Astrocyte (in vitro differentiated cells and primary cell): ENCODE results near the gene ANO5.

ENCODE experiments used
- CTCF ChIP-seq: IDR thresholded peaks from 2 replicates; pipeline ENCODE4 v1.5.1; 2011; ENCODE audit warnings: low read depth, mild to moderate bottlenecking, inconsistent platforms, low read length, moderate library complexity; ENCODE audit not compliant: insufficient read depth
- EZH2 ChIP-seq: IDR thresholded peaks from 2 replicates; pipeline ENCODE4 v1.6.1; 2012; ENCODE audit warnings: mild to moderate bottlenecking, low read length, inconsistent platforms; ENCODE audit not compliant: insufficient read depth

- TF ChIP-seq CTCF, result no peak
- no peak for TF ChIP-seq EZH2
Observed at GRCh38 chr11:22192642-22193347, at the start of gene ANO5.
